Activated CD4-positive, alpha-beta T cell treated with anti-CD3 and anti-CD28 coated beads, Interleukin-2, amount 50 U/mL, for 16 hours (primary cell): ENCODE results near the gene B3GAT3.
"Not testable (repeated sequence)": the region's sequence is repeated elsewhere in the genome, so short reads cannot be mapped to it uniquely, and the experiment has no call there.

ENCODE experiments used
- DNase-seq: peaks from one replicate; pipeline ENCODE4 v3.0.0-alpha.2; 2020

The B3GAT3 gene

DNA sequence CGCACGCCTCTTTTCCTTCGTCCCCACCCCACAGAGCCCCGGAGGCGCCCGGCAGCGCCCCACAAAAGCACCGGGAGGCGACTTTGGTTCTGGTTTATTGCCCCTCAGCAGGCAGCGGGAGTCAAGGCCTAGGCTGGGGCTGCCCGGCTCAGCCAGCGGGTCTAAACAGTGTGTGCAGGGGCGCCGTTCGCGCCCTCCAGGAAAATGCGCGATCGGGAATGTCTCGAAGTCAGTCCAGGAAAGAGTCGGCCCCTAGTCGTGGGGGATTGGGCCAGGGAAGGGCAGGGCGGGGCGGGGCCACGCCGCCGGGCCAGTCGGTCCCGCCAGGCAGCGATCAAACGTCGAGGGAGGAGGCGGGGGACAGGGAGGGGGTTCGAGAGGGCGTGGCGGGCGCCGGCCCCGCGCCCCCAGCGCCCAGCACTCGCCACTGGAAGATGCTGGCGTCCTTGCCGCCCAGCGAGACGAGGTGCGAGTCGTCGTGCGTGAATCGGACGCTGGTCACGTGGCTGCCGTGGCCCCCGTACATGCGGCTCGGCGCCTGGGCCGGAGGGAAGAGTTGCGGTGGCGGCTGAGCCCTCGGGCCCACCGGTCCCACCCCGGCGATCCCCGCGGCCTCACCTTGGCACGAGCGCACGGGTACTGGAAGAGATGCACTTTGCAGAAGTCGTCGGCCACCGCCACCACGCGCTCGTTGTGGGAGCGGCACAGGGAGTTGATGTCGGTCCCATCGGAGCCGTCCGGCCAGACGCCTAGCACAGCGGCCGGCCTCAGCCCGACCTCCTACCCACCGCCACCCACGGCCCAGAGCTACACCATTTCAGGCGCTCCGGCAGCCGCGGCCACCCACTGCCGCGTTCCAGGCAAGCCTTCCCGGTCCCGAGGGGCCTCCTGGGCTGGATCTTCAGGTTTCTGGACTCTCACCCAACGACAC is 19.4 kb downstream of the B3GAT3 start:
- peak; percentile 54 for DNase-seq

DNA sequence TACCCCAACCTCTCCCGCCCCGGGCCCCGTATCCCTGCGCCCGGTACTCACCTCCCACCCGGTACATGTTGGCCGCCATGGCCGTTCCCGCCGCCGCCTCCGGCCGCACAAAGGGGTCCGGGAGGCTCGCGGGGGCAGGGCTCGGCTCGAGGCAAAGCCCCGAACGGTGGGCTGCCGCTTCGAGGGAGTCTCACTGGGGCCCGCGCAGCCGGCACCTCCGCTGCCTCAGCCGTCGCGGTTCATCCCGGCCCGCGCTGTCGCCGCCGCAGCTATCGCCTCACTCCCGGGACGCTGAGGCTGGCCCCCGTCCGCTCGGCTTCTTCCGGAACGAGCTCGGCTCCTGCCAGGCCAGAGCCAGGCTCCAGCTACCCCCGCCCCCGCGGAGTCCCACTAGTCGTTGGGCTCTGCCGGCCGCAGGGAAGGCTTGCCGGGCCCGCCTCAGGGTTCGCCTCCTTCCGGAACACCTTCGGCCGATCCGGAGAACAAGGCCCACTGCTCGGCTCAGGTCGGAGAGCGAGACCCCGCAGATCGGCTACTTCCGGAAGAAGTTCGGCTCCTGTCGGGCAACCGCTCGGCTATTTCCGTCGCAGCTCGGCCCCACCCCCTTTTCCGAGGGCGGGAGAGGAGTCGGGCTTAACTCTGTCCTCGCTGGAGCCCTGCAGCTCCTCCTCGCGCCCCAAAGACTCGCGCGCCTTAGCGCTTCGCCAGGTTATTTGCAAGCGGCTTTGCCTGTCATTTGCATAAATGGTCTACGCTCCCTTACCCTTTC is 20.2 kb downstream of the B3GAT3 start, which contains the start of gene MTA2:
MTA2 (minus strand) TSS at position 494 of the 769 bp plus-strand sequence; CDS start at position 79, 415 bp downstream.
- peak; percentile 100 for DNase-seq

- peak; percentile 59 for DNase-seq
Measured at GRCh38 chr11:62601122-62601371, 20.7 kb downstream of the B3GAT3 start.

DNA sequence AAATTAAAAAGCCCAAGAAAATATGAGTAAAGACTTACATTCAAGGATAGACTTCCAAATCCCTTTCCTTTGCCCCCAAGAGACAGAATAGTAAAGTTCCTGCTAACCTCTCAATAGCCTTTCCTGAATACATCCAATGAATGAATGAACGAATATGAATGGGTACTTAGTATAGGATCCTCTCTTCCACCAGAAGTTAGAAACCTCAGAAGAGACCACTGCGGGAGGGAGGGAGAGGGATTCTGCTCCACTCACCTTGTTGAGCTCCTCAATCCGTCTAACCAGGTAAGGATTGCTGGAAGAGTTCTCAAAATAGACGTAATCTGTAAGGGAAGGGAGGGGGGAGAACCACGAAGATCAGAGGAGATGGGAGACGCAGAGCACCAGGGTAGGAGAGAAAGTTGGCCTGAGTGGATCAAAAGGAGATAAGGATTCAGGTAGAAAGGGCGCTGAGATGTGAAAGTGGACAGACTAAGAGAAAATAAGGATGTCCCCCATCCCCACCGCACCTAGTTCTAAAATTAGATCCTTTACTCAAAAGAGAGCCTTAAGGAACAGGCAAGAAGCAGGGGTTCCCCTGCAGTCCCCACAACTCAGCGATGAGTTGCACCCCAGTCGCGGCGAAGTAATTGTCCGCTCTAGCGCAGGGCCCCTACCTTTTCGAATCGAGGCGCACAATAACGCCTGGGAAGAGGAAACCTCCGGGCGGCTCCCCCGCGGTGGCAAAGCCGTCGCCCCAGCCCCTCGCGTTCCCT is 21.2 kb downstream of the B3GAT3 start:
- DNase-seq = no peak

DNA sequence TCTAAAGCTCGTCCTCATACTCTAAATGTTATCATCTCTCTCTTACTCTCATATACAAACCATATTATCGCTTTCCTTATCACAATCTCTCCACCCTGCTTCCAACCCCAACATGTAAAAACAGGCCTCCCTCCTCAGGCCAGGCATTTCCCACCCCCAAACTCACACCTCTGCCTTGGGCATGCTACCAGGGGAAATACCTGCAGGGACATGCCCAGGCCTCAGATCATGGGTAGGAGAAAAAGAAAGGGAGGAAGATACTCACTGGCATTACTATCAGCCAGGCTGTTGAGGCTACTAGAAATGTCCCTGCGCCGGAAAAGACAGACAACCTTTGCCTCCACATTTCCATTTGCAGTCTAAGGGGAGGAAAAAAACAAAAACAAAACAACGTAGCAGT is 21.9 kb downstream of the B3GAT3 start:
- no peak for DNase-seq

DNA sequence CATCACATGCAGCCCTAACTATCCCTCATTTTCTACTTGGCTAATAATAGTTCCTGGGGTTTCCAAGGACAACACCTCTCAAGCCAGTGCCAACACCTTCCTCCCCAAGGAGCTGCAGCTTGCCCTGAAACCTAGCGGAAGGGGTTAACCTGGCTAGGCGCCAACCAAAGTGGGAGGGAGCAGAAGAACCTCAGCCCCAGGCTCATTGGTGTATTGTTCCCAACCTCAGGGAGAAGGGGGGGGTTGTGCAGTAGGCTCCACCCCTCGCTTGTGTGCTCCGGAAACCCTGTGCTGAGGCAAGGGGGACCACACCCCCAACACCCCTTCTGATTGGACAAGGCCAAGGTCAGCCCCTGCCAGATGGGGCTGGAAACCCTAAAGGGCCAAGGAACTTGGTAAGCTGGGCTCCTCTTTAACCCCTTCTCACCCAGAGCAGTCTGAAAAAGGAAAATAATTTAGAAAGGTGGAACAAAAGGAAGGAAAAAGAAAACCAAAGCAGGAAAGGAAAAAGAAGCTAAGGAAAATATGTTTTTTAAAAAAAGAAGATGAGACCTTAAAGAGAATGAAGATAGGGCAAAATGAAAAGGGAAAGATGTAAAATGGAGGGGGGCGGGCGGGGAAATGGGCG is 22.6 kb downstream of the B3GAT3 start:
- peak; percentile 99 for DNase-seq

DNA sequence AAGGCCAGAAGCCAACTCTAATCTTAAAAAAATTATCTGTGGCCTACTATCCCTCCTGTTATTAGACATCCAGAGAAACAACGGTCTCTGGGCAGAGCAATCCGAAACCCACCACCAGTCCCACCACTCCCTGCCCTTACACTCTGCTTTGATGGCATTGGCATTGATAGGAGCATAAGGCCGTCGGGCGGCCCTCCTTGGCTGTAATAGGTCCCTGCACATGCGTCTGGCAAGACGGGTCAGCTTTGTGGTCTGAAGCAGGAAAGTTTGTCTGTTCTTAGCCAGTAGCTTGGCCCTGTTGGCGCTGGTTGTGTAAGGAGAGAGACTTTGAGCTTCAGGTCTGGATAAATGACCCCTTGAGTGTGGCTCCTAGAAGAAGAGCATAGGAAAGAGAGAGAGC is 26.7 kb downstream of the B3GAT3 start:
- no peak for DNase-seq

- DNase-seq = peak; percentile 82
Measured at GRCh38 chr11:62593434-62594044, 28.2 kb downstream of the B3GAT3 start.

GRCh38 chr11:62592989-62593421 is 28.8 kb downstream of the B3GAT3 start:
- DNase-seq = no peak

- no peak for DNase-seq
Measured at GRCh38 chr11:62592146-62592815, 29.5 kb downstream of the B3GAT3 start.

DNA sequence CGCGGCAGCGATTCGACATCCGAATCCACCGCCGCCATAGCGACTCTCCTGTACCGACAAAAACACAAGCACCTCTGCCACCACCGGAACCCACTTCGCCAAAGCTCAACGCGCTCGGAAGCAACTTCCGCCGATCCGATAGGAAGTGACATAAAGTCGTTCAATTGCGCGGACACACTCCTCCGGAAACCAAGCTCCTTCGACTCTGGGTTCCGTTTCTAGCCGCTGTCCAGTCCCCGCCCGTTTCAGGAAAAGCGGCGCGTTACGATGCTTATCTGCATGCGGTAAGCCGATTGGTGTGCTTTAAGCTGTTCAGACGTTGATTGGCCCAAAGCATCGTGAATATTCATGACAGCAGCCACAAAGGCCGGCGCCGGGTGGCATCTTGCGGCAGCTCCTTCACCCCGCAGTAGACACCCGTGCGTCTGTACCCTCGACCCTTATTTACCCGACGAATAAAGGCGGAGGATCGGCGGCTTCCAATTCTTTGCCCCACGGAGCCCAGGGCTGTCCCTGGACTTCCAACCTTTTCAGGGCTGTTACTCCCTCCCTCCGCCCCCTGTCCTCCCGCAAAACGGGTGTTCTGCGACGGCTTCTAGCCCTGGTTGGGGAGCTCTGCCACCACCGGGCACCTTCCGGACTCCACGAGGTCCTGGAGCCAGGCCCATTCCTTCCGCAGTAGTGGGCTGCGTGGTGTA is 30.2 kb downstream of the B3GAT3 start, which contains the start of gene TUT1:
TUT1 (minus strand) TSS at position 76 of the 698 bp plus-strand sequence; CDS start at position 38, 38 bp downstream.
- DNase-seq = peak; percentile 99

GRCh38 chr11:62588966-62589637 is 32.7 kb downstream of the B3GAT3 start:
- peak; percentile 39 for DNase-seq

- DNase-seq = not testable (repeated sequence)
Measured at GRCh38 chr11:62585356-62585755, 36.4 kb downstream of the B3GAT3 start.

DNA sequence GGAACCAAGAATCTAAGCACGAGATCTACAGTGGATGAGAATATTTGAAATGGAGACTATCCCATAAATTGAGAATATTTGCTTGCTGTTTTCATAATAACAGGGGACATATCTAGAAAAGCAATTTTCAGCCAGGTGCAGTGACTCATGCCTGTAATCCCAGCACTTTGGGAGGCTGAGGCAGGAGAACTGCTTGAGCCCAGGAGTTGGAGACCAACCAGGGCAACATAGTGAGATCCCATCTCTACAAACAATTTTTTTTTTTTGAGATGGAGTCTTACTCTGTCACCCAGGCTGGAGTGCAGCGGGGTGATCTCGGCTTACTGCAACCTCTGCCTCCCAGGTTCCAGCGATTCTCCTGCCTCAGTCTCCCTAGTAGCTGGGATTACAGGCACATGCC is 40.1 kb downstream of the B3GAT3 start:
- not testable (repeated sequence) for DNase-seq

GRCh38 chr11:62580959-62581715 is 40.6 kb downstream of the B3GAT3 start:
- no peak for DNase-seq

DNA sequence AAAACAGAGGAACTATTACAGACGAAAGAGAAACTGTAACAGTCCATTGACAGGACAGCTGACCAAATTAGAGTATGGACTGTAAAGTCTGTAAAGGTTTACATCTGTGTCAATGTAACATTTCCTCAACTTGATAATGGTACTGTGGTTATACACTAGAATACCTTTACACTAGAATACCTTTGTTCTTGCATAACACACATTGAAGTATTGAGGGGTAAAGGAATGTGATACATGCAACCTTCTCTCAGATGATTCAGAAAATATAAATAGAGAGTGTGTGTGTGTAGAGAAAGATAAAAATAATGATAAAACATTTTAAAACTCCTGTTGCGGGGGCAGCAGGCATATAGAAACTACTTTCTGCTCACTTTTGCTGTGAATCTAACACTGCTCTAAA is 42.5 kb downstream of the B3GAT3 start:
- DNase-seq = no peak

DNA sequence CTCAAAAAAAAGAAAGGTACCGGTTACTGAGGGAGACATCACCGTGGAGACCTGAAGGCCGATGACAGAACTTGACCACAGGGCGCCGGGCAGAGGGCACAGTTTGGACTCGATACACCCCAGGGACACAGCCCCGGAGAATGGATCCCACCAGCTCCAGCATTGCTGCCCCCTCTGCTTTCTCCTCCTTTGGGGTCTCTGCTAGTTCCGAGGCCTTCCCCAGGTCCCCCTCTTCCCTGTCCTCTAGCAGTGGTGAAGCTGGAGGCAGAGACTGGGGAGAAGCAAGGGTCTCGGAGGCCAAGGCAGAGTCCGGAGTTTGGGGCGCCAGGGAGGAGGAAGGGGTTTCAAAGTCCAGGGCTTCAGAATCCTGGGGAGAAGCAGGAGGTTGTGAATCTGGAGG is 43.2 kb downstream of the B3GAT3 start:
- DNase-seq = no peak

- DNase-seq = no peak
Measured at GRCh38 chr11:62577046-62577714, 44.6 kb downstream of the B3GAT3 start.

DNA sequence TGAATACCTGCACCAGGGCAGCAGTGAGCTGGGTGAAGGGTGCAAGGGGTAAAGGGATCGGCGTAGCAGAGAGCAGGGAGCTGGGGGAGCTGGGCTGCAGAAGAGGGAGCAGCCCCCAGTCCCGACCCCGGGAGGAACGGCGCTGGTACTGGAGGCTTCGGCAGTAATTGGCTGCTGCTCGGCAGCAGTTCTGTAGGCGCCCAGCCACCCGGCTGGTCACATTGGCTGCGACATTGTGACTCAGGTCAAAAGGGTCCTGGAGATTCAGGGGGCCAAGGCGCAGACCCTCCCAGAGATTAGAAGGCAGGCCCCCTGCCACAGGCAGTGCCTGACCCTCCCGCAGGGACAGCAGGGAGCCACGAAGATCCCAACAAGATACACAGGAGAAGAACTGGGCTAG is 45.9 kb downstream of the B3GAT3 start:
- DNase-seq = no peak
